MM.1S (cell line): ENCODE results near the gene TRIM69.
"Not testable (repeated sequence)": the region's sequence is repeated elsewhere in the genome, so short reads cannot be mapped to it uniquely, and the experiment has no call there.

Experiments
- DNase-seq: peaks from one replicate; pipeline ENCODE4 v3.0.0-alpha.2; 2015
- H2AFZ ChIP-seq: fragments of 300-600 bp; sonication (generic); 2 replicates; pipeline ENCODE4 v1.6.0; 2016; ENCODE audit warnings: antibody characterized with exemption, low read length
- H3F3A ChIP-seq: fragments of 300-600 bp; sonication (generic); 2 replicates; pipeline ENCODE4 v1.6.1; 2016; ENCODE audit warnings: mild to moderate bottlenecking, antibody characterized with exemption, low read length, moderate library complexity, mixed read lengths; ENCODE audit not compliant: insufficient read depth
- H3K27ac ChIP-seq: fragments of 300-600 bp; sonication (generic); 2 replicates; pipeline ENCODE4 v1.5.1; 2016; ENCODE audit warnings: mild to moderate bottlenecking, low read length
- H3K27me3 ChIP-seq: fragments of 300-600 bp; sonication (generic); replicated peaks from 2 replicates; pipeline ENCODE4 v1.6.0; 2016; ENCODE audit warnings: low read length; ENCODE audit not compliant: insufficient read depth
- H3K36me3 ChIP-seq: fragments of 300-600 bp; sonication (generic); replicated peaks from 2 replicates; pipeline ENCODE4 v1.6.1; 2016; ENCODE audit warnings: mild to moderate bottlenecking, low read length, mixed read lengths; ENCODE audit not compliant: insufficient read depth
- H3K4me1 ChIP-seq: fragments of 300-600 bp; sonication (generic); 2 replicates; pipeline ENCODE4 v1.6.1; 2016; ENCODE audit warnings: low read length, mixed read lengths
- H3K4me2 ChIP-seq: fragments of 300-600 bp; sonication (generic); 2 replicates; pipeline ENCODE4 v1.6.0; 2016; ENCODE audit warnings: low read depth, low read length
- H3K4me3 ChIP-seq: fragments of 300-600 bp; sonication (generic); 2 replicates; pipeline ENCODE4 v1.5.1; 2016; ENCODE audit warnings: low read length, mixed read lengths
- H3K79me2 ChIP-seq: fragments of 300-600 bp; sonication (generic); 2 replicates; pipeline ENCODE4 v1.6.1; 2016; ENCODE audit warnings: mixed run types, low read length, mixed read lengths
- H3K9ac ChIP-seq: fragments of 300-600 bp; sonication (generic); 2 replicates; pipeline ENCODE4 v1.6.1; 2016; ENCODE audit warnings: low read length, mixed read lengths
- H3K9me2 ChIP-seq: fragments of 300-600 bp; sonication (generic); replicated peaks from 2 replicates; pipeline ENCODE4 v1.6.1; 2016; ENCODE audit warnings: mild to moderate bottlenecking, low read length, mixed read lengths; ENCODE audit not compliant: insufficient read depth
- H3K9me3 ChIP-seq: fragments of 300-600 bp; sonication (generic); replicated peaks from 2 replicates; pipeline ENCODE4 v1.6.1; 2016; ENCODE audit warnings: mild to moderate bottlenecking, low read length, mixed read lengths; ENCODE audit not compliant: insufficient read depth
- H4K20me1 ChIP-seq: fragments of 300-600 bp; sonication (generic); 2 replicates; pipeline ENCODE4 v1.6.1; 2016; ENCODE audit warnings: mild to moderate bottlenecking, low read length, moderate library complexity, mixed read lengths; ENCODE audit not compliant: insufficient read depth
- EZH2 ChIP-seq: fragments of 300-600 bp; sonication (generic); optimal IDR thresholded peaks from 2 replicates; pipeline ENCODE3; 2017; ENCODE audit warnings: low read depth, mild to moderate bottlenecking, antibody characterized with exemption, low read length, mixed read lengths
- EZH2phosphoT487 ChIP-seq: fragments of 300-600 bp; sonication (generic); IDR thresholded peaks from 2 replicates; pipeline ENCODE4 v1.6.1; 2018; ENCODE audit warnings: antibody characterized with exemption, low read length
- TF ChIP-seq, protein P1 (sequence below): fragments of 300-600 bp; sonication (generic); IDR thresholded peaks from 2 replicates; pipeline ENCODE4 v1.5.1; 2016; ENCODE audit warnings: antibody characterized with exemption, low read length, mixed read lengths

TRIM69 gene, protein sequence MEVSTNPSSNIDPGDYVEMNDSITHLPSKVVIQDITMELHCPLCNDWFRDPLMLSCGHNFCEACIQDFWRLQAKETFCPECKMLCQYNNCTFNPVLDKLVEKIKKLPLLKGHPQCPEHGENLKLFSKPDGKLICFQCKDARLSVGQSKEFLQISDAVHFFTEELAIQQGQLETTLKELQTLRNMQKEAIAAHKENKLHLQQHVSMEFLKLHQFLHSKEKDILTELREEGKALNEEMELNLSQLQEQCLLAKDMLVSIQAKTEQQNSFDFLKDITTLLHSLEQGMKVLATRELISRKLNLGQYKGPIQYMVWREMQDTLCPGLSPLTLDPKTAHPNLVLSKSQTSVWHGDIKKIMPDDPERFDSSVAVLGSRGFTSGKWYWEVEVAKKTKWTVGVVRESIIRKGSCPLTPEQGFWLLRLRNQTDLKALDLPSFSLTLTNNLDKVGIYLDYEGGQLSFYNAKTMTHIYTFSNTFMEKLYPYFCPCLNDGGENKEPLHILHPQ

DNA sequence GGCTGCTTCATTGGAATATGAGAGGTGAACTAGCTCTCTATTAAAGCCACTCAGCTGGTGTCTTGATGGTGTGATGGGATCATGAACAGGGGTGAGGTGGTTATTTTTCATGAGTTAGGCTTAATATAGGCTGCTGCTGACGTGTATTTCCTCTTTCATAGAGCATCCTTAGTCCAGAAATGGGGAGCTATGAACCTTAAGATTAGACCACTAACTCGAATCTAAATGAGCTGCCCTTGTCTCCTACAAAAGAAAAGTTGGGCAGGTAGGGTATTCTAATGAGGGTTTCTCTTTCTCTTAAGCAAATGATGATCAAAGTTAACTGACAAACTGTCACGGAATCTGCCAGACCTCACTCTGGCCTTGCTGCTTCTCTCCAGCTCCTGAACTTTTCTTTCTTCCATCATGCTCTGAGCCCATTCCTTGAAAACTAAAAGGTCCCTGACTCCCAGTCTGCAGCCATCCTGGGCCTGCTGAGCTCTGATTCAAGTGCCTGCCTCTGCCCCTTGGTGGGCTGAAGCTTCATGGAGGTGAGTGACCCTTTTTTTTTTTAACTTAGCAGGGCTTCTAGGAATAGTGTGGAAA, at the start of gene TRIM69:
TRIM69 (plus strand) TSS at position 348 of the 585 bp plus-strand sequence; CDS start at position 525, 177 bp downstream.
- peak within 1 kb of the TSS; percentile 63 for H3K27ac ChIP-seq
- no peaks in the 10 kb centered on the region for H3K9me3 ChIP-seq
- TF ChIP-seq EZH2 (no peak), EZH2phosphoT487 (no peak)
- TF ChIP-seq, protein P1, sequence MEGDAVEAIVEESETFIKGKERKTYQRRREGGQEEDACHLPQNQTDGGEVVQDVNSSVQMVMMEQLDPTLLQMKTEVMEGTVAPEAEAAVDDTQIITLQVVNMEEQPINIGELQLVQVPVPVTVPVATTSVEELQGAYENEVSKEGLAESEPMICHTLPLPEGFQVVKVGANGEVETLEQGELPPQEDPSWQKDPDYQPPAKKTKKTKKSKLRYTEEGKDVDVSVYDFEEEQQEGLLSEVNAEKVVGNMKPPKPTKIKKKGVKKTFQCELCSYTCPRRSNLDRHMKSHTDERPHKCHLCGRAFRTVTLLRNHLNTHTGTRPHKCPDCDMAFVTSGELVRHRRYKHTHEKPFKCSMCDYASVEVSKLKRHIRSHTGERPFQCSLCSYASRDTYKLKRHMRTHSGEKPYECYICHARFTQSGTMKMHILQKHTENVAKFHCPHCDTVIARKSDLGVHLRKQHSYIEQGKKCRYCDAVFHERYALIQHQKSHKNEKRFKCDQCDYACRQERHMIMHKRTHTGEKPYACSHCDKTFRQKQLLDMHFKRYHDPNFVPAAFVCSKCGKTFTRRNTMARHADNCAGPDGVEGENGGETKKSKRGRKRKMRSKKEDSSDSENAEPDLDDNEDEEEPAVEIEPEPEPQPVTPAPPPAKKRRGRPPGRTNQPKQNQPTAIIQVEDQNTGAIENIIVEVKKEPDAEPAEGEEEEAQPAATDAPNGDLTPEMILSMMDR = no peak
- H4K20me1 ChIP-seq = no peaks in the 10 kb centered on the region
- peaks cover 12% of the 10 kb centered on the region for H3K79me2 ChIP-seq
- peak within 1 kb of the TSS; percentile 30 for H3K4me3 ChIP-seq
- peak; percentile 21 for DNase-seq
- H3K27me3 ChIP-seq = no peaks in the 10 kb centered on the region
- peak within 1 kb of the TSS; percentile 47; the same call in 1 of the 2 replicates for H3K9ac ChIP-seq
- H3K4me2 ChIP-seq = peak within 1 kb of the TSS; percentile 63
- peaks cover 4% of the 10 kb centered on the region; the same call in 1 of the 2 replicates for H3K36me3 ChIP-seq
- no peaks in the 10 kb centered on the region for H3K9me2 ChIP-seq
- peak within 1 kb of the TSS; percentile 41 for H2AFZ ChIP-seq
- H3F3A ChIP-seq = peaks cover 13% of the 10 kb centered on the region
- peaks cover 22% of the 10 kb centered on the region for H3K4me1 ChIP-seq

DNA sequence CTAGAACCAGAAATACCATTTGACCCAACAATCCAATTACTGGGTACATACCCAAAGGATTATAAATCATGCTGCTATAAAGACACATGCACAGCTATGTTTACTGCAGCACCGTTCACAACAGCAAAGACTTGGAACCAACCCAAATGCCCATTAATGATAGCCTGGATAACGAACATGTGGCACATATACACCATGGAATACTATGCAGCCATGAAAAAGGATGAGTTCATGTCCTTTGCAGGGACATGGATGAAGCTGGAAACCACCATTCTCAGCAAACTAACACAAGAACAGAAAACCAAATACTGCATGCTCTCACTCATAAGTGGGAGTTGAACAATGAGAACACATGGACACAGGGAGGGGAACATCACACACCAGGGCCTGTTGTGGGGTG, 47.0 kb upstream of the TRIM69 start:
- H3K9me3 ChIP-seq, H4K20me1 ChIP-seq, H3K4me2 ChIP-seq, H2AFZ ChIP-seq, H3K9me2 ChIP-seq, H3K4me1 ChIP-seq, DNase-seq, H3F3A ChIP-seq, H3K27me3 ChIP-seq, H3K9ac ChIP-seq, H3K79me2 ChIP-seq, H3K4me3 ChIP-seq, H3K36me3 ChIP-seq, H3K27ac ChIP-seq: not testable (repeated sequence)

DNA sequence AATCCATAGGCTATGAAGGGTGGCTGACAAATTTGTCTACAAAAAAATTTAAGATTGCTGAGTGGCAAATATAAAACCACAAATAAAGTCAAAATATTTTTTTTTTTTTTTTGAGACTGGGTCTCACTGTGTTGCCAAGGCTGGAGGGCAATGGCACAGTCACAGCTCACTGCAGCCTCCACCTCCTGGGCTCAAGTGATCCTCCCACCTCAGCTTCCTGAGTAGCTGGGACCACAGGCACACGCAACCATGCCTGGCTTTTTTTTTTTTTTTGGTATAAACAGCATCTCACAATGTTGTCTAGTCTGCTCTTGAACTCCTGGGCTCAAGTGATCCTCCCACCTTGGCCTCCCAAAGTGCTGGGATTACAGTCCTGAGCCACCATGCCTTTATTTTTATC, 46.1 kb upstream of the TRIM69 start:
- H3K27ac ChIP-seq, H3K4me3 ChIP-seq, H2AFZ ChIP-seq, H3K4me1 ChIP-seq, H3K79me2 ChIP-seq, H3K4me2 ChIP-seq, DNase-seq, H4K20me1 ChIP-seq, H3K9ac ChIP-seq, H3K27me3 ChIP-seq, H3K9me3 ChIP-seq, H3K9me2 ChIP-seq, H3F3A ChIP-seq, H3K36me3 ChIP-seq: not testable (repeated sequence)

DNA sequence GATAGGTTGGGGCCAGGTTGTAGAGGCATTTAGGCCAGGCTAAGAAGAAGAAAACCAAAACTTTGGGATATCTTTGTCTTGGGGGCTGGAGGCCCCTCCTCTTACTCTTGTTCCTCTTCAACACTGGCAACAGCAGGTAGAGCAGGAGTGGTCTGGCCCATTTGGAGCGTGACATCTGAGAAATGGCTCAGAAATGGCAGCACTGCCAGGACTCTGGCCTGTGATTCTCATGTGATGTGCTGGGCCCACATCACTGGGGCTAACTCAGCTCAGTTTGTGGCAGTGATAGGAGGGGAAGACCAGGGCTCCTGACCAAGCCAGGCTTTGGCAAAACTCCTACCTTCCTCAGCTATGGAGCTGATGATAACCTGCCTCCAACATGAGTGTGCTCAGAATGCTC, 43.7 kb upstream of the TRIM69 start:
- Histone ChIP-seq H4K20me1 (no peaks in the 10 kb centered on the region), H3K36me3 (no peaks in the 10 kb centered on the region), H3K9ac (no peak overlapping the region), H3K4me1 (no peaks in the 10 kb centered on the region), H3K9me2 (no peaks in the 10 kb centered on the region), H3F3A (no peaks in the 10 kb centered on the region), H3K4me3 (no peak overlapping the region), H3K27ac (no peak overlapping the region), H3K27me3 (no peaks in the 10 kb centered on the region), H2AFZ (no peak overlapping the region), H3K79me2 (no peaks in the 10 kb centered on the region), H3K4me2 (no peak overlapping the region), H3K9me3 (no peaks in the 10 kb centered on the region)
- no peak for DNase-seq
- TF ChIP-seq EZH2 (no peak), EZH2phosphoT487 (no peak)
- TF ChIP-seq, protein P1 = no peak
